Uterus (tissue), 4 donors: Measurements from ENCODE around the gene ATP10A. TPM values are rescaled to one million over a fixed set of nuclear protein-coding genes. Genes with fewer than 3 reads are reported as not detected.

ENCODE experiments used
- DNase-seq, 2 donors: peaks; one replicate each; pipeline ENCODE4 v3.0.0-alpha.2; 2019 to 2020
- H3K27ac ChIP-seq, 2 donors: fragments of 200-600 bp; sonication (generic); 1 replicate in 1 of 2; 2 replicates in 1 of 2; pipeline ENCODE4 v1.5.1; 2016 to 2018
- H3K27me3 ChIP-seq, 2 donors: fragments of 200-600 bp; sonication (generic); one replicate each; pipeline ENCODE4 v1.5.1; 2018 to 2019; ENCODE audit warnings: control low read depth in 1 of 2
- H3K36me3 ChIP-seq, 2 donors: fragments of 200-600 bp; sonication (generic); one replicate each; pipeline ENCODE4 v1.5.1; 2019; ENCODE audit warnings: control low read depth in 1 of 2
- H3K4me1 ChIP-seq, 2 donors: fragments of 200-600 bp; sonication (generic); one replicate each; pipeline ENCODE4 v1.5.1; 2018 to 2019; ENCODE audit warnings: control low read depth in 1 of 2
- H3K4me3 ChIP-seq, 2 donors: fragments of 200-600 bp; sonication (generic); 1 replicate in 1 of 2; 2 replicates in 1 of 2; pipeline ENCODE4 v1.5.1; 2018 to 2019; ENCODE audit warnings: mild to moderate bottlenecking in 1 of 2
- H3K9me3 ChIP-seq, 2 donors: fragments of 200-600 bp; sonication (generic); one replicate each; pipeline ENCODE4 v1.5.1; 2019; ENCODE audit warnings: control low read depth in 1 of 2
- POLR2A ChIP-seq, 2 donors: fragments of 450-650 bp; IDR thresholded peaks; one replicate each; pipeline ENCODE4 v1.6.1; 2016; ENCODE audit warnings: antibody characterized with exemption in 2 of 2, mild to moderate bottlenecking in 1 of 2, moderate library complexity in 1 of 2
- intact Hi-C: fragments of 100-400 bp; cut with DNase I; formaldehyde crosslinking; loops from one replicate; pipeline ENCODE4 v1.15.1; 2023; ENCODE audit warnings: low total_unique reads
- total RNA-seq, 4 donors: library from RNA; depleted of rRNA in 3 of 4; stranded (reverse); fragments of >200 nt in 3 of 4; gene quantifications; one replicate each; pipeline versions ENCODE4 v1.1.0 to v1.2.4, GENCODE V29; 2014 to 2023
- TF ChIP-seq, protein P1 (sequence below), 4 experiments: fragments of 200-600 bp in 2 of 4; fragments of 450-650 bp in 2 of 4; sonication (generic) in 2 of 4; IDR thresholded peaks; one replicate each; pipeline ENCODE4 v1.5.1; 2016 to 2019; ENCODE audit warnings: antibody characterized with exemption in 4 of 4, mild to moderate bottlenecking in 2 of 4, moderate library complexity in 1 of 4
- donor health status: DM: yes; HTN: yes; CAD: no.

Gene ATP10A
- total RNA-seq, 4 donors from 2014 or later: 0.29 to 3.8 (median 2.5) TPM

GRCh38 chr15:25780479-25781255, 82.5 kb downstream of the ATP10A start:
- no peaks in the 10 kb centered on the region for H3K27me3 ChIP-seq
- H3K4me1 ChIP-seq: no peaks in the 10 kb centered on the region
- intact Hi-C loops: no loop called here
- H3K36me3 ChIP-seq: no peaks in the 10 kb centered on the region
- no peak for DNase-seq
- H3K4me3 ChIP-seq: no peak overlapping the region
- H3K9me3 ChIP-seq: no peaks in the 10 kb centered on the region
- TF ChIP-seq, protein P1, sequence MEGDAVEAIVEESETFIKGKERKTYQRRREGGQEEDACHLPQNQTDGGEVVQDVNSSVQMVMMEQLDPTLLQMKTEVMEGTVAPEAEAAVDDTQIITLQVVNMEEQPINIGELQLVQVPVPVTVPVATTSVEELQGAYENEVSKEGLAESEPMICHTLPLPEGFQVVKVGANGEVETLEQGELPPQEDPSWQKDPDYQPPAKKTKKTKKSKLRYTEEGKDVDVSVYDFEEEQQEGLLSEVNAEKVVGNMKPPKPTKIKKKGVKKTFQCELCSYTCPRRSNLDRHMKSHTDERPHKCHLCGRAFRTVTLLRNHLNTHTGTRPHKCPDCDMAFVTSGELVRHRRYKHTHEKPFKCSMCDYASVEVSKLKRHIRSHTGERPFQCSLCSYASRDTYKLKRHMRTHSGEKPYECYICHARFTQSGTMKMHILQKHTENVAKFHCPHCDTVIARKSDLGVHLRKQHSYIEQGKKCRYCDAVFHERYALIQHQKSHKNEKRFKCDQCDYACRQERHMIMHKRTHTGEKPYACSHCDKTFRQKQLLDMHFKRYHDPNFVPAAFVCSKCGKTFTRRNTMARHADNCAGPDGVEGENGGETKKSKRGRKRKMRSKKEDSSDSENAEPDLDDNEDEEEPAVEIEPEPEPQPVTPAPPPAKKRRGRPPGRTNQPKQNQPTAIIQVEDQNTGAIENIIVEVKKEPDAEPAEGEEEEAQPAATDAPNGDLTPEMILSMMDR (IDR thresholded peaks at IDR 0.05): no peak
- no peak for TF ChIP-seq POLR2A (IDR thresholded peaks at IDR 0.05)
- H3K27ac ChIP-seq: no peak overlapping the region

DNA sequence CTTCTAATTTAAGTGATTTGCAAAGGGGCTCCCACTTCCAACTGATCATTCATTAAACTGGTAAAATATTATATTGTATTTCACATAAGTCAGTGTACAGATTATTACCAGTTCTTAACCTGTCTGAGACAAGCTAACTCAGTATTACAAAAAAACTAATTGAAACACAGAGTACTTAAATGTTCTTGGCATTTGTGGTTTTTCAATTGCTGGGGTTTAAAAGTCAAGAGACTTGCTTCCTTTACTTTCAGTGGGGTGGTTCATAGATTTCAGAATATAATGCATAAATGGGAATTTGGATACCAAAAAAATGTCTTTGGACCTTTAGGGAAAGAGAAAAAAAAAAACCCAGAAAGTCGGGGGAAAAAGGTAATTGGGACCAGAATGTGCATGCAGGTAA, 85.0 kb downstream of the ATP10A start:
- intact Hi-C loops: loop anchor here (10.0 kb wide), 1 partner anchor 63 kb away; no protein-coding TSS in a partner anchor
- no peak for DNase-seq
- H3K4me1 ChIP-seq: no peaks in the 10 kb centered on the region
- H3K4me3 ChIP-seq: no peak overlapping the region
- H3K36me3 ChIP-seq: no peaks in the 10 kb centered on the region
- H3K27me3 ChIP-seq: no peaks in the 10 kb centered on the region
- TF ChIP-seq, protein P1 (IDR thresholded peaks at IDR 0.05): no peak
- no peak for TF ChIP-seq POLR2A (IDR thresholded peaks at IDR 0.05)
- H3K27ac ChIP-seq: no peak overlapping the region
- no peaks in the 10 kb centered on the region for H3K9me3 ChIP-seq

DNA sequence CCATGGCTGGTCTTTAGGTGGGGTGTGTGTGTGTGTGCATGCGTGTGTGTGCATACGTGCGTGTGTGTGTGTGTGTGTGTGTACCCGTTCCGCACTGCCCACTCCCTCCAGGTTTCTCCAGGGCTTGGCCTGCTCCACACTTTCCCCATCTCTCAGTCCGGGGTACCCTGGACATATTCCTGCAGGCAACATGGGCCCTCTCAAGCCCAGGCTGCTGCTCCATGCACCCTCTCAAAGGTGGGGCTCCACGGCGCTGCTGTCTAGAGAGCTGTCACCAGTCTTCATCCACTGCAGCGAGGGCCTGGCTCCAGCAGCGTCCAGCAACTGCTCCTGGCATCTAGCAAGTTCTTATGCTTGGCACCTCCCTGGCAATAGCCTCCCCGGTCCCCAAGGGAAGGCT, 86.1 kb downstream of the ATP10A start:
- intact Hi-C loops: loop anchor here (10.0 kb wide), 1 partner anchor 62 kb away; no protein-coding TSS in a partner anchor
- H3K4me3 ChIP-seq: no peak overlapping the region
- no peaks in the 10 kb centered on the region for H3K4me1 ChIP-seq
- TF ChIP-seq, protein P1 (IDR thresholded peaks at IDR 0.05): no peak
- no peak for TF ChIP-seq POLR2A (IDR thresholded peaks at IDR 0.05)
- no peak for DNase-seq
- no peak overlapping the region for H3K27ac ChIP-seq
- H3K9me3 ChIP-seq: no peaks in the 10 kb centered on the region
- H3K36me3 ChIP-seq: no peaks in the 10 kb centered on the region
- no peaks in the 10 kb centered on the region for H3K27me3 ChIP-seq

- no peak overlapping the region for H3K27ac ChIP-seq
- H3K9me3 ChIP-seq: no peaks in the 10 kb centered on the region
- H3K4me3 ChIP-seq: no peak overlapping the region
- TF ChIP-seq, protein P1 (IDR thresholded peaks at IDR 0.05): no peak
- TF ChIP-seq POLR2A (IDR thresholded peaks at IDR 0.05): no peak
- H3K27me3 ChIP-seq: no peaks in the 10 kb centered on the region
- DNase-seq: no peak
- no peaks in the 10 kb centered on the region for H3K4me1 ChIP-seq
- intact Hi-C loops: loop anchor here (10.0 kb wide), 1 partner anchor 61 kb away; no protein-coding TSS in a partner anchor
- no peaks in the 10 kb centered on the region for H3K36me3 ChIP-seq
Observed at GRCh38 chr15:25776071-25776746, 86.9 kb downstream of the ATP10A start.
